GM18502 (cell line): ENCODE measurements around the gene FDPS.

Source experiments
- ATAC-seq: cut with Tn5 transposase; IDR thresholded peaks from one replicate; pipeline ENCODE4 v1.9.1; 2021; ENCODE audit warnings: mild to moderate bottlenecking; ENCODE audit not compliant: unreplicated experiment, poor library complexity

FDPS gene

GRCh38 chr1:155308493-155309422, at the start of gene FDPS:
Gene FDPS (plus strand): TSS chr1:155308866. CDS start chr1:155309790, 924 bp downstream.
- peak; percentile 96 for ATAC-seq

DNA sequence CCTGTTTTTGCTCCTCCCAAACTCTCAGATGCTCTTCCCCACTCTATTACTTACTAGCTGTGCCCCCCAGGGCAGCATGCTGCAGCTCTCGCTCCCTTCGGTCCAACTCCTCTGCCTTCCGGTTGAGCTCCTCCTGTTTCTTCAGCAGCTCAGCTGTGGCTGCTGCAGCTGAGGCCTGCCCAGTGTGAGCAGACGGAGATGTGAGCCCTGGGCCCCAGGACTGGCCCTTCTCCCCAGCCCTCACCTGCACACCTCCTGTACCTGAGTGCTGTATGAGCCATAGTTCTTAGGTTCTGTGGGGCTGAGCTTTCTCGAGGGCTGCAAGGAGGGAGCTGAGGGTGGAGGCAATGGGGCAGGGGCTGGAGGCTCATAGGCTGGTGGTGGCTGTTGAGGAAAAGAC, 48.4 kb upstream of the FDPS start:
- no peak for ATAC-seq

DNA sequence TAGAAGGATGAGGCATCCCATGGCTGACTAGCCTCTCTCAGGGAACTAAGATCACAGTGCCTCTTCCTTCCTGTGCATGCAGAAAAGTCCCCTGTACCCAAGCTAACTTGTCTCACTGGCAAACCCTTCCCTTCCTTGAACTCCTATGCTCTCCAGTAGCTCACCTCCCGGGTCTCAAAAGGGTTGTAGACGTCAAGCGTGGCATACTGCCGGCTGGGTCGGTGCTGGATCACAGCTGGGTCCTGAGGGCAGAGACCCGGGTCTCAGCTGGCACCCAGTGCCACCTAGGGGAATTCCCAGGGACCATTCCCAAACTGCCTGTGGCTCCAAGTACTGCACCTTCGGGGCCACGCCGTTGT, 47.2 kb upstream of the FDPS start:
- no peak for ATAC-seq

DNA sequence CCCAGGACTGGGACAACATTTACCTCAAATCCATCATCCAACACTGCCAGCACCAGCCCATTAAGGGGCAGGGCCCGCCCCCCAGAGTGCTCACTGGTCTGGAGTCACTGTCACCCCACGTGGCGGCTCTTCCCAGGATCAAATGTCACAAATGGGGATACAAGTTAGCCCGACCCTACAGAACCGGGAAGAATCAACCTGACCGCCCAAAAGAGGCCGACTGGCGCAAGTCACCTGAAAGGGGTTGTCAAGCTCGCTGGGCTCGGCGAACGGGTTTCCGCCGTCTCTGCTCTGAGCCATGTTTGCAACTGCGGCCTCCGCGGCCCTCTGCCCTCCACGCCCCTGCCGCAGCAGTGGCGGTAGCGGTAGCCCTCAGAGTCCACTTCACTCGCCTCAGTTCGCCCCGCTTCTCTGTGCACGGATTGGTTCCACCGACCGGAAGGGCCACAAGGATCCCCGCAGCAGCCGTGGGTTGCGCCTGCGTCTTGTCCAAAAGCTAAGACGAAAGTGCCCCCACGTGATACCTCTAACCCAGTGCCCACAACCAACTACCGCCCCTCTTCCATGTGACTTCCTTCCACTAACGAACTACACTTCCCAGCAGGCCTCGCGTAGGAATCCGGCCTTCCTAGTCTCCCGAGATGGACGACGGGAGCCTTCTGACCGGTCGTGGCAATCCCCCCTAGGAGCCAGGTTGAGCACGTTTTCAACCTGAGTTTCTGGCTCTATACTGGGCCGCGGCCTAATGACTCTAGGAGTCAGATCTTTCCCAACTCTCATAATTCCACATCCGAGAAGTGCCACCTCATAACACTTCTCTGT, 46.6 kb upstream of the FDPS start, which contains the start of gene SCAMP3:
Gene SCAMP3 (minus strand): TSS at position 509 of the 822 bp plus-strand sequence. CDS start 209 bp downstream, at position 300.
- peak; percentile 88 for ATAC-seq

DNA sequence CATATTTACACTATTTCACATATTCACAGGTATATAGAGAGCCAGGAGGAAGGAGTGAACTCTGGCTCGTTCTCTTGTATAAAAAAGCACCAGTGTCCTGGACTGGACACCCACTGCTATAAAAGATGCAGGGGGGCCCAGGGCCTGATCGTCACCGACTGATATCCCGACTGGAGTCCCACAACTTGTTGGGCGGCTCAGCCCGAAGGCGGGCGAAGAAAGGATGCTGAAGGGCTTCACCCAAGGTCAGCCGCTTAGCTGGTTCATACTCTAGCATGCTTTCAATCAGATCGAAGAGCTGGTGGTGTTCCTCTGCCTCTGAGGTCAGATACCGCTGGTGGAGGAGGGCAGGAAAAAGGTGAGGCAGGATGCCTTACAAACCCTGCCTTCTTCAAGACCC, 45.6 kb upstream of the FDPS start:
- no peak for ATAC-seq

DNA sequence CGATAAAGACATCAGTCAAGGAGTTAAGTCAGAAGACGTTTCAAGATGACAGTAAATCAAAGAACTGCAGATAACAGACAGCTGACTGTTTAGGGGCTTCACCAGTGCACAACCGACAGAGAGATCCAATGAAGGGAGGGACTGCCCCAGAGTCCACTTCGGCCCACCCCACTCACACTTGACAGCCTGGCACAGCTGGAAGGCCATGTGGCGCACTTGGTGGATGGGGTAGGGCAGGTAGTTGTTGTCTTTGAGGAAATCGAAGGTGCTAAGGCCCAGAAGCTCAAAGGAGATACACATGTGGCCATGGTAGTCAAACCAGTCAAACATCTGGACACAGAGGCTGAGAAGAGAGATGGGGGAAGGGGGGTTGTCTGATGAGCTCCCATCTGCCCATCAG, 42.1 kb upstream of the FDPS start:
- ATAC-seq: no peak

- ATAC-seq: no peak
Measured at GRCh38 chr1:155267373-155267772, 41.3 kb upstream of the FDPS start.

- no peak for ATAC-seq
Measured at GRCh38 chr1:155268630-155269029, 40.0 kb upstream of the FDPS start.

- ATAC-seq: no peak
Measured at GRCh38 chr1:155269381-155269780, 39.3 kb upstream of the FDPS start.

DNA sequence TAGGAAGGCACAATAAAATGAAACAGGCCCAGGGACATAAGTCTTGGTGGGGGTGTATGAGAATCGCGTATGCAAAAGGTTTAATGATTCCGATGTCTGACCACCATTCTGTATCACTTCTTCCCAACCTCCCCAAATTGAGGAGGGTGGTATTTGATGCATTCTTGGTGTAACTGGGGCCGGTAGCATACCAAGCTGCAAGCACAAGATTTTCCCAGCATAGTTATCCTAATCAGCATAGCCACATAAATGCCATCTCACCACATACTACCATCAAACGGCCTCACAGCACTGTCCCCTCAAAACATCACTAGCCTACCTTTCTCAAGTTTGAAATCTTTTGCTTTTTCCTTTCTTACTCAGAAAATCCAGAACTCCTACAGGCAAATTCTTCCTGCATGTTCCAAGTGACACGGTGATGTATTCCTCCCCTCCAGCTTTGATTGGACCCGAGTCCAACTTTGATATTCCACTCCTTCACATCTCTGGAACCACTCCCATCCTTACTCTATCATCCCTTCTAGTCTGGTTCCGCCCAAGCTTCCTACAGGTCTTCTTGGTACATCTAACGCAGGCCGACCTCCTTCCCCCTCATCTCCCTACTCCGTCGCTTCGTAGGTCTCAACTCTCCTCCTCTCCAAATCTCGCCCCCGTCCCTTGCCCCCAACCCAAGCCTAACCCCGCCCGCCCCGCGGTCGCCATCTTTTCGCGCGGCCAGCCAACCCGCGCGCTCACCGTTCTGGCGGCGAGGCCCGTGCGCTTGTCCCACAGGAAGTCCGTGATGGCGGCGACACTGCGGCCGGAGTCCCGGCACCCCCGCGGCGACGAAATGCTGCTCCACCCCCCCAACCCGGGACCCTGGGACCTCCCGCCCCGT, 36.0 kb upstream of the FDPS start:
- peak; percentile 44 for ATAC-seq

- ATAC-seq: peak; percentile 84
Measured at GRCh38 chr1:155273343-155274245, 35.1 kb upstream of the FDPS start, which contains the start of gene CLK2. Gene CLK2 (minus strand): TSS chr1:155273504. CDS start chr1:155270977, 2,527 bp downstream.

DNA sequence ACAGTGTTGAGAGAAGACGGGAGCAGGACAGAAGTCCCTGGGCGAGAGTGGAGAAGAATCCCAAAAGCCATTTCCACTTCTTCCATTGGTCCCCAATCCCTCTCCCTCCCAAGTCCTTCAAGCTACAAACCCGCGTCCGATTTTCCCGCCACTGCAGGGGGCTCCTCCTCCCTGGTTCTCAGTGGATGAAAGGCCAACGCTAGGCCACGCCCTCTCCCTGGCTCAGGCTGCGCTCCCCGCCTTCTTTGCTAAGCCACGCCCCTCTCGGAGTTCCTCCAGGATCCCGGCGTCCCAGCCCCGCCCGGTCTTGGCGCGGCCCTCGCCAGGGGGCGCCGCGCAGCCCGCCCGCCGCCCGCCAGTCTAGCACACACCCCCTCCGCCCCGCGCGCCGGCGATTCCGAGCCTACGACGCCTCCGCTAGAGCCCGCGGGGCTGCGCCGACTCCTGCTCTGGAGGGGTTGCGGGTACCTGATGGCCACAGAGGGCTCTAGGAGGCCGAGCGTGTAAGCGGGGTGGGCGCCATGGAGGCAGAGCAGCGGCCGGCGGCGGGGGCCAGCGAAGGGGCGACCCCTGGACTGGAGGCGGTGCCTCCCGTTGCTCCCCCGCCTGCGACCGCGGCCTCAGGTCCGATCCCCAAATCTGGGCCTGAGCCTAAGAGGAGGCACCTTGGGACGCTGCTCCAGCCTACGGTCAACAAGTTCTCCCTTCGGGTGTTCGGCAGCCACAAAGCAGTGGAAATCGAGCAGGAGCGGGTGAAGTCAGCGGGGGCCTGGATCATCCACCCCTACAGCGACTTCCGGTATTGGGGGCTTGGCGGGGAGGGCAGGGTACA, 31.4 kb upstream of the FDPS start, which contains the start of gene HCN3:
Gene HCN3 (plus strand): TSS at position 394 of the 832 bp plus-strand sequence. CDS start 128 bp downstream, at position 522.
- ATAC-seq: peak; percentile 67

GRCh38 chr1:155277902-155278688, 30.6 kb upstream of the FDPS start:
- no peak for ATAC-seq

DNA sequence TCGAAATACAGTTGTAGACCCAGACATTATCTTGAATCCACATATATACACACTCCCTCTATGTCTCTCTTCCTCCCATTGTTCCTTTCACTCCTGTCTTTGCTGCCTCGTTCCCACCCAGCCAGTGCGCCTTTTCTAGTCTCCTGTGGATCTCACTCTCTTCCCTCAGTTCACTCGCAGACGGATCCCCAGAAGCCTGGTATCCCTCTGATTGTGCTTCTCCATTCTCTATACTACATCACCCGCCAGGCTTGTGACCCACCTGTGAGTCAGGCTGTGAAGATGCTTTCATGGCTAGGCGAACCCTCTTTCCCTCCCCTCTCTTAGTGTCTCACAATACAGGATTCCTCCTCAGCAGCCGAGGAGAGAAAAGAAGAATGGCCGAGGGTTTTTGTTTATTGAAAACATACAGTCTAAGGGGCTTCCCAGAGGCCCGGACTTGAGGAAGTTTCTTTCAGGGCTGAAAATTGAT, 29.9 kb upstream of the FDPS start:
- ATAC-seq: no peak

DNA sequence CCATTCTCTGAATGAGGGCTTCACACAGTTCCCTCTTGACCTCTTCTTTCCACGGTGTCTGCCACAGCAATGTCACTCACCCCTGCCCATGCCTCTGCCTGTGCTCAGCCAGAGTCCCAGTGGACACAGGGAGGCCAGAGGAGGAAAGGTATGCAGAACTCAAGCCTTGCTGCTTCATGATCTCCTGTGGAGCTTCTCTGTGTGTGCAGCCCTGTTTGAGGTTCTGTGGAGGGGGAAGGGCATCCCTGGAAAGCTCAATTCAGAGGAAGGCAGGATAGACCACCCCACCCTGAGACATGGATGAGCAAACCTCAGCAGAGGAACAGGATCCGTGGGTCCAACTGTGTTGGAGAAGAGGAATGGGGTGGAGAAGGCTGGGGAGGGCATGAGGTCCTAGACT, 29.4 kb upstream of the FDPS start:
- no peak for ATAC-seq

DNA sequence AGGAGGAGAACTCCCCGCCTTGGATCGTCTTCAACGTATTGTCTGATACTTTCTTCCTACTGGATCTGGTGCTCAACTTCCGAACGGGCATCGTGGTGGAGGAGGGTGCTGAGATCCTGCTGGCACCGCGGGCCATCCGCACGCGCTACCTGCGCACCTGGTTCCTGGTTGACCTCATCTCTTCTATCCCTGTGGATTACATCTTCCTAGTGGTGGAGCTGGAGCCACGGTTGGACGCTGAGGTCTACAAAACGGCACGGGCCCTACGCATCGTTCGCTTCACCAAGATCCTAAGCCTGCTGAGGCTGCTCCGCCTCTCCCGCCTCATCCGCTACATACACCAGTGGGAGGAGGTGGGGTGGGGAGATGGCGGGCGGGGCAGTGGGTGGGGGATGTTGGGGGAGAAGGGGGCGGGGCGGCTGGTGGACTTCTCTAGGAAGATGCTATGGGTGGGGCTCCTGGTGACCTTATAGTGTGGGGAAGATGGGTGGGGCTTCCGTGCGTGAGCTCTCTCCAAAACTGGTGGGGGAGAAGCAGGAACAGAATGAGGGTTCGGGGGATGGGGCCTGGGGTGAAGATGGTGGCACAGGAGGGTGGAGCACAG, 26.1 kb upstream of the FDPS start:
- ATAC-seq: no peak

- no peak for ATAC-seq
Measured at GRCh38 chr1:155284476-155284875, 24.2 kb upstream of the FDPS start.
